Activated CD4-positive, alpha-beta T cell treated with anti-CD3 and anti-CD28 coated beads, Interleukin-10, Interleukin-2, amounts not matched to agents 100 ng/mL and 50 ng/mL, durations not matched to agents 16 hours and 8 hours (primary cell): Measurements from ENCODE around the gene MCOLN1.

Source experiments
- DNase-seq: peaks from one replicate; pipeline ENCODE4 v3.0.0-alpha.2; 2020

MCOLN1 gene

GRCh38 chr19:7522072-7522922 is at the start of gene MCOLN1:
Gene MCOLN1, plus strand, starts transcription at chr19:7522624. Its CDS starts 127 bp downstream, at chr19:7522751.
- peak; percentile 100 for DNase-seq

DNA sequence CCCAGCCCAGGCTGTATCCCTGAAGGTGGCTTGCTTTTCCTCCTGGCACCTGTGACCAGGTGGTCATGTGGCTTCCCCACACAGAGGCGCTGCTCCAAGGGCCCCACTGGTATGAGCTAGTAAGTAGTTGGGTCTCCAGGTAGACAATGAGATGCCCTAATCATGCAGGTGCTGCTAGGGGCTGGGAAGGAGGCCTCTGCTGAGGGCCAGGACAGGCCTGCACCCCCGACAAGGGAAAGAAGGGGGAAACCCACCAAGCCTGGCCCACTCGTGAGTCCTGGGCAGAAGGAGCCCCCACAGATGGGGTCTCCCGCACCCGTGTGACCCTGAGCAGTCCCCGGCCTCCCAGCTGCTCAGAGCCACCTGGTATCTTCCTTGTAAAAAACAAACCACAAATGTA is 46.8 kb upstream of the MCOLN1 start:
- DNase-seq = no peak

DNA sequence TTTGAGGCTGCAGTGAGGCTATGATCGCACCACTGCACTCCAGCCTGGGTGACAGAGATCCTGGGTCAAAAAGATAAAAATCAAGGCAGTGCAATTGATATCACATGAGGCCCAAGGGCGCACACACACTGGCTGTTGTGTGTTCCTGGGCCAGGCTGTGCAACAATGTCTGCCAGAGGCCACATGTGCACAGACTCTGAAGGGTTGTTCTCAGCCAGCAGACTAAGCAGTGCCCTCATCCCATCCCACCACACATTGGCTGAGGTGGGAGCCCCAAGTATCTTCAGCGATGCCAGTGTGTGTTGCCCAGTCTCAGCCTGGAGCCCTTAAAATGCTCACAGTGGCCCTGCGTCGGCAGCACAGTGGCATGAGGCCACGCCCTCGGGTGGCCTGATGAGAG is 46.2 kb upstream of the MCOLN1 start:
- no peak for DNase-seq

GRCh38 chr19:7476777-7477494 is 45.5 kb upstream of the MCOLN1 start:
- no peak for DNase-seq

GRCh38 chr19:7477758-7478157 is 44.7 kb upstream of the MCOLN1 start:
- DNase-seq = no peak

- no peak for DNase-seq
Observed at GRCh38 chr19:7478173-7478842, 44.1 kb upstream of the MCOLN1 start.

- no peak for DNase-seq
Observed at GRCh38 chr19:7478843-7479227, 43.6 kb upstream of the MCOLN1 start.

- no peak for DNase-seq
Observed at GRCh38 chr19:7480222-7480969, 42.0 kb upstream of the MCOLN1 start.

- DNase-seq = no peak
Observed at GRCh38 chr19:7480970-7481255, 41.5 kb upstream of the MCOLN1 start.

DNA sequence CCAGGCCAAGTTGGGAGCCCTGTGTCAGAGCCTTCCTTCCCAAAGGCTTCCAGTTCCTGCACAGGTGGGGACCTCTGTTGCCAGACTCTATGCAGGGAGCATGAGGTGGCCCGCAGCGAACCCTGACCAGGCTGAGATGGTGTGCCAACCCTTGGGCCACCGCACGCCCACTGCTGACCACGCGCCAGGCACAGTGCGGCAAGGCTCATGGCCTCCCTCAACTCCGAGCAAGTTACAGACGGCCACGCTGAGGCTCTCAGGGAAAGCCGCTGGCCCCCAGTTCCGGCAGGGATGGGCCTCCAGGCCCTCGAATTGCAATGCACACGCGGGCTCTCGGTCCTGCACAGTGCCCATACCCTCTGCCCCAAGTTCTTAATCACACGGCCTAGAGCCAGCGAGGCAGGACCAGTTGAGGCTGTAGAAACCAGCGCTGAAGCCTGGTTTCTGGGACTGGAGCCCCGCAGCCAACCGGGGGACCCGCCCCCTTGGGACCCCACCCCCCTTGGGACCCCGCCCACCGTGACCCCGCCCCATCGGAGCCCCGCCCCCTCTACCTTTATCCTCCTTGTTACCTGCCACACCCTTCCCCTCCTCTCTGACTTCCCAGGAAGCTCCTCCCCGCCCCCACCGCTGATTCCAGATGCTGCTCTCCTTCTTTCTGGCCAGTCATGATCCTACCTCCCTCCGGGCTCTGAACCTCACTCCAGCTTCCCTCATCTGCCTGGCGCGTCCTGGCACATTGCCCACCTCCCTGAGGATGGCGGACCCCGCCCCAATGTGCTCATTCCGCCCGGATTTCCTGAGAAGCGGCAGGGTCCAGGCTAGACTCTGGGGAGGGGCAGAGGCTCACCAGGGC is 39.6 kb upstream of the MCOLN1 start:
- DNase-seq = no peak

- no peak for DNase-seq
Observed at GRCh38 chr19:7483720-7484201, 38.7 kb upstream of the MCOLN1 start.

- DNase-seq = no peak
Observed at GRCh38 chr19:7486923-7487322, 35.5 kb upstream of the MCOLN1 start.

DNA sequence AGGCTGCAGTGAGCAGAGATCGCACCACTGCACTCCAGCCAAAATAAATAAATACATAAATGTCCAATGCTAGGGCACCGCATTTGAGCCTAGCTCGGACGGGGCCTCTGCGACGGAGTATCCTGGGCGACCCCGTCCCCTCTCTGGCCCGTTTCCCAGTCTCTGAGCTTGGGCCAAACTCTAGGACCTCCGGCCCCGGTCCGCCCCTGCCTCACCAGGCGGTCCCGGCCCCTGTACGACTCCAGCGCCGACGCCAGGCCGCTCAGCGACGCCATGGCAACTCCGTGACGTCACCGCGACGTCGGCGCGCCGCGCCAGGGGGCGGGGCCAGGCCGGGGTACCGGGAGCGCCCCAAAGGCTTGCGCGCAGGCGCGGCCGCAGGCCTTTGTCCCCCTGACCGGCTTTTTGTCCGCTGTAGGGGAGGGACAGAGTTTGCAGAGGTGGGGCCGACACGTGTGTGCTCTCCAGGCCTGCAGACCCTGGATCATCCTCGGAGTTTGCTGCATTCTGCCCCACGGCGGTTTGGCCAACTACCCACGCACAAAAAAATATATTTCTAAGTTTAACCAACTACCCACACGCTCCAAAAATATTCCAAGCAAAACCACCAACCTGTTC is 33.6 kb upstream of the MCOLN1 start, which contains the start of gene PEX11G:
Gene PEX11G, minus strand, starts transcription at position 300 of the 618 bp plus-strand sequence. Its CDS starts 25 bp downstream, at position 275.
- peak; percentile 94 for DNase-seq

DNA sequence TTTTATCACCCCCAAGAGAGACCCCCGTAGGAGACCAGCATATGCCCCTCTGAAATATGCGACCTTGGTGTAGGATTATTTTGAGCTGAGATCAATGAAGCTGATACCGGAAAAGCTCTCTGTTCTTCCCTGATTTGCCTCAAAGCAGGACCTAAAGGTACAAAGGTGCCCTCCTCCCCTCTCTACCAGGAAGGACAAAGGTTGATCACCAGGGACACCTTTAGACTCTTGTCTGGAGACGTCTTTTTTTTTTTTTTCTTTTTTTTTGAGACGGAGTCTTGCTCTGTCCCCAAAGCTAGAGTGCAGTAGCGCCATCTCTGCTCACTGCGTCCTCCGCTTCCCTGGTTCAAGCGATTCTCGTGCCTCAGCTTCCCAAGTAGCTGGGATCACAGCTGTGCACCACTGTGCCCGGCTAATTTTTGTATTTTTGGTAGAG is 32.8 kb upstream of the MCOLN1 start:
- no peak for DNase-seq

DNA sequence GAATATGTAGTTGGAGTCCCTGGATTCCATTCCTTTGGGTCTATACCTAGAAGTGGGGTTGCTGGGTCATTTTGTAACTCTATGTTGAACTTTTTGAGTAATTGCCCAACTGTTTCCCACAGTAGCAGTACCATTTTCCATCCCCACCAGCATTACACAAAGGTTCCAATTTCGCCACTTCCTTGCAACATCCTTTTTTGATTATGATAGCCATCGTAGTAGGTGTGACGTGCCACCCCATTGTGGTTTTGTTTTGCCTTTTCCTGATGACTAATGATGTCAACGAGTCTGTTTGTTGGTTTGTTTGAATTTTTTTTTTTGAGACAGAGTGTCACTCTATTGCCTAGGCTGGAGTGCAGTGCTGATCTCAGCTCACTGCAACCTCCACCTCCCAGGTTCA is 30.3 kb upstream of the MCOLN1 start:
- peak; percentile 88 for DNase-seq

GRCh38 chr19:7492558-7492957 is 29.9 kb upstream of the MCOLN1 start:
- DNase-seq = no peak

DNA sequence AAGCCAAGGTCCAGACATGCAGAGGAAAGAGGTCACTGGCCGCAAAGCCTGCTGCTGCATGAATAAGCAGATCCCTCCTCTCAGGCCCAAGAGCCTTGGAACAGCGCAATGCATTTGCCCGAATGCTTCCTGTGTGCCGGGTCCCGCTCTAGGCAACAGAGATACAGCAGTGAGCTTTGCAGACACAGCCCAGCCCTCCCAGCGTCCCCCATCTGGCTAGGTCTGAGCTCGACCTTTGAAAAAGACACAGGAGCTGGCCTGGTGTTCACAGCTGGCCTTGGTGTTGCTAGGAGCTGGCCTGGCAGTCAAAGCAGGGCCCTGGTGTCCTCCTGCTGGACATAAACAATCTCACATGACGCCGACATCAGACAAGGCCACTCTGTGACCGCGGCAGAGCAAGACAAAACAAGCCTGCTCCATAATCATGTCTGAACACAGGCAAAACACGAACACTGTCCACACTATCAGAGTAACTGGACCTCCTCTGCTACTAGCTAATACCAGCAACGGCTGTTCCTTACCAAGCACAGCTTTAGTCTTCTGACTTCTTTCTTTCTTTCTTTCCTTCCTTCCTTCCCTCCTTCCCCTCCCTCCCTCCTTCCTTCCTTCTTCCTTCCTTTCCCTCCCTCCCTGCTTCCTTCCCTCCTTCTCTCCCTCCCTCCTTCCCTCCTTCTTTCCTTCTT is 27.9 kb upstream of the MCOLN1 start:
- DNase-seq = no peak

- DNase-seq = no peak
Observed at GRCh38 chr19:7497292-7497691, 25.1 kb upstream of the MCOLN1 start.

GRCh38 chr19:7500811-7501450 is 21.5 kb upstream of the MCOLN1 start:
- peak; percentile 73 for DNase-seq

- DNase-seq = no peak
Observed at GRCh38 chr19:7502552-7502951, 19.9 kb upstream of the MCOLN1 start.
